ENCODE results near the gene MRRF.

The MRRF gene

DNA sequence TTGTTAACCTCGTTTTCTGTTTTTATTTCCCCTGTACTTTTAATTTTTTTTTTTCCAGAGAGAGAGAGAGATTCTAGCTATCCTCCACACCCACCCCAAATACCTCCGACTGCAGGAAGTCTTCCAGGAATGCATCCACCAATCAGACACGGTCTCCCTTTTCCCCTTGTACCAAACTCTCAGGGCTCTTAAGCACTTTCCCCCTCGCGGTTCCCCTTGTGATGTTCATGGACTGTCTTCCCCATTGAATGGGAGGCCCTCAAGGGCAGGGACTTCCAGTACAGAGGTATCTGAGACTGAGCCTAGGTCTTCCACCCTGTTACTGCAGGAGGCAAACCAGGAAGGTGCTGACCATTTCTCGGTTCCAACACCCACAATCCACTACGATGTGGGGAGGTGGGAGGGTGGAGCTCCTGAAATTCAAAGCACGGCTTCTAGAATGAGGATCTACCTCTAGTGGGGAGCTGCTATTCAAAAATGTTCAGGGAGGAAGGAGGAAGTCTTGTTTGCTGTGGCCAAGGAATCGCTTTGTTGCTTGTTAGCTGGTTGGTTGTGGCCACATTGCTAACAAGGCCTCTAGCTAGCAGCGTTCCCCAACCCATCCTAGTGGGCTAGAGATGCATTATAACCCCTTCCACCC is 68.6 kb downstream of the MRRF start:
- no peak for DNase-seq

DNA sequence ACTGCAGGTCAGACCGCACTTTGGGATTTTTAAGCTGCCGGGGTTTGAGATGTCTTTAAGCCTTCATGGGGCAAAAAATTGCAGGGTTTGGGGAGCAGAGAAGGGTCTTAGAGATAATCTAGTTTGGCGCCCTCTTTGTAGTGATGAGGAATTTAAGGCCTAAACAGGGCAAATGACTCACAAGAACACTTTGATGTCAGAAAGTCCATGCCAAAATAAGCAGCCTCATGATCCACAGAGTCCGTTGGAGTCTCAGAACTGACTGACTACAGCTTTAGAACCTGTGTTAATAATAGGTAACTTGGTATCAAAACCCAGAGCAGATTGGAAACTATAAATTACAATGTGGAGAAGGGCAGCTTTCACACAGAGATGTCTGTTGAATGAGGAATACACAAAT is 70.2 kb downstream of the MRRF start:
- no peak for DNase-seq

DNA sequence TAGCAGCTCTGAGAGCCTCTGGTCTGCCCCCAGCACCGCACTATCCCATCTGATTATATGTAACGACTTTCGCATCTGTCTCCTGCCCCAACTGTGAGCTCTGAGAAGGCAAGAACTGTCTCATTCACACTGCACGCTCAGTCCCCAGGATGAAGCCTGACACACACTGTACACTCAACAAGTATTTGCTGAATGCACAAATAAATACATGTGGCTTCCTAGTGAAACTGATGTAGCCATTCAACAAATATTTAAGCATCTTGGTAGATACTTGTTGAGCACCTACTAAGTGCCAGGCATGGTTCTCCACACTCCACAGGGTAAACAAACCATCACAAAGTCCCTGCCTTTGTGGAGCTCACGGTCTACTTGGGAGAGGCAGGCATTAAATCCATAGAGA is 71.5 kb downstream of the MRRF start:
- no peak for DNase-seq

DNA sequence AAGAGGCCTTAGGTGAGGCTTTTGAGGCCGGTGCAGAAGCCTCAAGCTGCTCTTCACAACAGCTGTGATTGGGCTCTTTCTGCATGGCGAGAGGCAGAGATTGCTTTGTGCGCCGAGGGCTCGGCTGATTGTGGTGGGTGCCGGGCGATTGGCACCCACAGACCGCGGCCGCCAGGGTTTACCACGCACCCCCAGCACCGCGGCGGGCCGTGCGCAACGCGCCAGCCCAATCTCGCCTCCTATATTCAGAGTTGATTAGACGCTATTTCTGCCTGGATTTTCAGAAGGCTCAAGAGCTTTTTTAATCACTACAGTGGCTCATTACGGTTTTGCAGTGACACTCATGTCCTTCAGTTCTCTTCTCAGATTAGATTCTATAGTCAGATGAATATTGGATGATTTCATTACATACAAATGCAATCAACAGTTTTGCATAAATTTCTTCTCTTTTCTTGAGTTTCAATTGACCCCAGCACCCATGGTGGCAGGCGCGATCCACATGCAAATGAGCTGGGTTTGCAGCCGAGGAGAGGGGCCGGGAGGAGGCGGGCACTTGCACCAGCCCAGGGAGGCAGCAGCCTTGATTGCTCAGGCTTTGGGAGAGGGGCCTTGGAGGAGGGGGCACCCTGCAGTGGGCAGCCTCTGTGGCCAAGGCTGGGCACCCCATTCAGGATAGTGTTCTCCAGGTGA is 72.3 kb downstream of the MRRF start:
- no peak for DNase-seq

DNA sequence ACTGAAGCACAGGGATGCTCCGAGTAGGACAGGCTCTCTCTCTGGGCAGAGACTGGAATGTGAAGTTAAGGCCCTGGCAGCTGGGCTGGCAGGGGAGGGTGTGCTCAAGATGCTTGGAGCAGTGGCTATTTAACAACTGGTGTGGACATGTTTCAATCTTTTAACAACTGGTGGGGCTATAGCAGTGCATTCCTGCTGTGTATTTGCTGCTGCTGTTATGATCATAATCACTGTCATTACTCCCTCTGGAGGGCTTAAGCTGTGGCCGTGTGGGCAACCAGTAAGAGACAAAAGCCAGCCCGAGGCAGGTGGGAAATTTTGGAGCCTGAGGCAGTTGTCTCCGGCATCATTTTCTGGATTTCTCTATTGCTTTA is 72.9 kb downstream of the MRRF start:
- DNase-seq = no peak

DNA sequence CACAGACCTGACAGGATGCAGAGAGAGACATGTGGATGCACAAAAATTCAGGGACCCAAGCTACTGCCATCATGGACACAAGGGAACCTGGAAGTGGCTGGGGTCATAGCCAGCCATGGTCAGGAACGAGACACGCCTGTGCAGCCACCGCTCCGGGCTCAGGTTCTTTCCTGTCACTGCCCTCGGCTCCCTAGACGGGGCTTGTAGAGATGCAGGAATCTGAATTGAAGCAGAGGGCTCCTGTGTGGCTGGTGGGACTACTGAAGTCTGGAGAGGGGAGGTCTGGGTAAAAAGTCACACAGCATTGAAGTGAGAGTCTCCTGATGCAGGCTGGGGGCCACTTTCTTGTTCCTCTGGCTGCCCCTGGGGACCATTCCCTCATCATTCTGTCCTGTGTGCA is 73.9 kb downstream of the MRRF start:
- DNase-seq = no peak

DNA sequence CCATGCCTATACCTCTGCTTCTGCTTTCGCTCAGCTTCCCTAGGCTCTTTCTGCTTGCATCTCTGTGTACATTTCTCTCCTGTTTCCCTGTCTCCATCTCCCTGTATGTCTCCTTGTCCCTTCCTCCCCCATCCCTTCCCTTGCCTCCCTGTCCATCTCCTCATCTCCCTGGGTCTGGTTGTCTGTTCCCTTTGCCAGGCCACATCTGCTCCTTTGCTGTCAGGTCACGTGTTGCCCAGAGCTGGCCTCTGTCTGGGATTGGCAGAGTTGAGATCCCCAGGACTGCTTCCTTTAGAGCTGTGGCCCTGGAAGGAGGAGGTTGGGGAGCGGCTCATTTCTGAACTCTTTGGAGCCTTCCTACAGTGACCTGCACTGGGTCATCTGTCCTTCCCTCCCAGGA is 74.3 kb downstream of the MRRF start:
- DNase-seq = no peak

DNA sequence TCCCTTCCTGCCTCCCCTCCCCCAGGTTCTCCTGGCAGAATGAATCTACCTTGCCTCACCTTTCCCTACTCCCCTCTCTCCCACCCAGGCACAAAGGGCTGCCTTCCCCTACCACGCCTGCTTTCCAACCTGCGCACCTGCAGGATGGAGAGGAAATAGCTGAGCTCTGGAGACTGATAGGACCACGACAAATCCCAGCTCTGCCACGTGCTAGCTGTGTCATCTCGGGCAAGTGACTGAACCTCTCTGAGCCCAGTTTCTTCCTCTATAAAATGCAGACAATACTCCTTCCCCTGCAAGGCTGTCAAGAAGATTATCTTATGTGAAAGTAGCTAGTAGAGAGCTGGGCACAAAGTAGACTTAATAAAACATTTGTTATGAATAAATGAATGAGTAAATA is 74.9 kb downstream of the MRRF start:
- DNase-seq = no peak

DNA sequence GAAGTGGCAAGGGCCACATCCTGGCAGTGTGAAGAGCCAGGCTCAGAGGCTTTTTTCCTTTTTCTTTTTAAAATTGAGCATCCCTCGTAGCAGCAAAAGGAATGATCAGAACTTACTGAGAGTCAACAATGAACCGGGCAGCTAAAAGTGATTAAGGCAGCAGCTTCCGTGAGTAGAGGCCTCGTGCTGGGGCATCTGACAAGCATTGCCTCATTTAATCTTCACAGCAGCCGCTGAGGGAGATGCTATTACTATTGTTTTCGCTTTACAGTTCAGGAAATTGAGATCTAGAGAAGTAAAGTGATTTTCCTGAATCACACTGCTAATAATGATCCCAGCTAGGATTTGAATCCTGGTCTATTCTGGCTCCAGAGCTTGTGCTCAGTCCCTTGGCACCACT is 75.5 kb downstream of the MRRF start:
- no peak for DNase-seq

DNA sequence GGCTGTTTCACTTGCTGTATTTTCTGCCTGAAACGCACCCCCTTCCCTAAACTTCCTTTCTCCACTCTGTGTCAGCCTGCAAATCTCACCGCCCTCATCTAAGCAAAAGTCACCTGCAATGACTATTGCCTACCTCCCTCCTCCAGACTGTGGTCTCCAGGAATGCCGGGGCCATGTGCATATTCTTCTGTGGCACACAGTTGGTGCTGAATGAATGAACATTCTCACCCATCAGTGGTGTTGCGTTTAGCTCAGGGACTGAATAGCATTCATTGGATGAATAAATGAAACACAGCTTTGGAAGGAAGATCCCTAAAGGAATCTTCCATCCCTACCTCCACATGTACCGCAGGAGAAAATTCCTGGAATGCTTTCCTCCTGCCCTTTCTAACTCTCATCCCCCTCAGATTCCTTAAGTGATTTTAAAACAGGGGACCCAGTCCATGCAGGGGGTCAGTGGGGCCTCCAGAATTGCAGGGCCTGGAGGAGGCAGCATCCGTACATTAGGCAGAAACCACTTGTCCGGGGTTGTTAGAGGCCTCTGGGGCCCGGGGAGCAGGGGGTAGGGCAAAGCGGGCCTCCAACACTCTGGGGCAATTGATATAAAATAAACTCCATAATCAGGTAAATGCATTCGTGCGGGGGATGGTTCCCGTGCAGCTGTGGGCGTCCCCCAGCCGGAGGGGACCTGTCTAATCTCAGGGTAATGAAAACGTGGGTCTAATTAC is 77.8 kb downstream of the MRRF start:
- DNase-seq = no peak

DNA sequence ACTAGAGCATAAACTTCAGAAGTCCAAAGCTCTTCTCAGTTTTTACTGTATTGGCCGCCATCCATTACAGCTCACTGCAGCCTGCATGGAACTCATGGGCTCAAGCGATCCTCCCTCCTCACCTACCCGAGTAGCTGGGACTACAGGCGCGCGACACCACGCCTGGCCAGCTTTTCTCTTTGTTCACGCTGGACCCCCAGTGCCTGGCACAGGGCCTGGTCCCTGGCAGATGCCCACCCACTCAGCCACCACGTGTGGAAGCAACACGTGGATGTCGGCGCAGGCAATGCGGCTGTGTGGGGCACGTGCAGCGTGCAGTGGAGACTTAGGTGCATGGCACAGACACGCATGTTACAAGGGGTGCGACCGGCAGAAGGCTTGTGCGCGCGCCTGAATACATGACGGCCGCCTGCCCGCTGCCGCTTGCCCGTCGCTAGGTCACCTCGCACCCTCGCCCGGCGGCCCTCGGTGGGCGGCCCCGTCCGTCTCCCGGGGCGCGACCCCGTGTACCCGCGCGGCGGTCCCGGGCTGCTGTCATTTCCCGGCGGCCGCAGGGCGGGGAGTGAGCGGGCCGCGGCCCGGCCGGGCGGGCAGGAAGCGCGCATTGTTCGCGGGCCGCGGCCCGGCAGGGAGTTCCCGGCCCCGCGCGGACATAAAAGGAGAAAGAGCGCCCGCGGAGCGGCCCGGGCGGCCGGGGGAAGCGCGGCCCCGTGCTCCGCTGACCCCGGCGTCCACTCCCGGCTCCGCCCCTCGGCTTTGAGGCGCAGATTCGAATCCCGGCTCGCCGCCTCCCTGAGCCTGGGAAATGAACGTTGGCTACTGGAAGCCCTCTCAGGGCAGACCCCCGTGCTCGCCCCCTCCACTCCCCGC is 82.0 kb downstream of the MRRF start:
- no peak for DNase-seq

DNA sequence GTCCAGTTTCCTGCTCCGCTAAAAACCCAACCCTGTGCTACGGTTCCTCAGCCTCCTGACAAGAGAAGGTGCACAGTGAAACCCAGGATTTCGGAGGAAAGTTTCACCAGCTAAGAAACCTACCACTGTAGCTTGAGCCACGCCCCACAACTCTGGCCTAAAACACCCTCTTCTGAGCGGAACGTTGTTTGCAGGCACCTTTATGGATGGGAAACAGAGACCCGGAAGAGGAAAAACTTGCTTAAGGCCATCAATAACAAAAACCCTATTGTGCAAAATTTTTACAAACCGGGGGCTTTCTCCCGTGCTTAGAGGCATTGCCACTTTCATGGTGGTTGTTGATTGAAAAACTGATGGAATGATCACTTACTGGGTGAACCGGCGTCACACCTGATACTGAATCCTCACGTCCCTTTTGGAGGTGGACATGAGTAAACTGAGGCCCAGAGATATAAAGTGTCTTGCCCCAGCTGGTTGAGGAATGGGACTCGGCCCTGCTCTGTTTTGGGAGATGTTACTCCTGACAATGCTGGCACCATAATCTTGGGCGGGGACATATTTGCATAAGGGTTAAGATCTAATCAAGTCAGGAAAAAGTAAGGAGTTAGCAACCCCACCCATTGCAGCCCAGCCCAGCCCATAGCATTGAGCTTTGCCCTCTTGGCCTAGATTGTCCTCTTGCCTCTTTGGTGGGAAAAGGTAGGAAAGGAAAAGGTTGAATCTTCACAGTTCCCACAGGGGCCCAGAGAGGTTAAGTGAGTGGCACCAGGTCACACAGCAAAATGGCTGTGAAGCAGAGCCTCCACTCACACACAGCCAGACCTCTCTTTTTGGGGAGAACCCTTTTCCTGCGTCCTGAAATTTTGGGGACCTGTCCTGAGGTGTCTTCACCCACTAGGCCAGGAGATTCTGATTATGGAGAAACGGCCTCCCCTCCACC is 82.9 kb downstream of the MRRF start:
- no peak for DNase-seq

DNA sequence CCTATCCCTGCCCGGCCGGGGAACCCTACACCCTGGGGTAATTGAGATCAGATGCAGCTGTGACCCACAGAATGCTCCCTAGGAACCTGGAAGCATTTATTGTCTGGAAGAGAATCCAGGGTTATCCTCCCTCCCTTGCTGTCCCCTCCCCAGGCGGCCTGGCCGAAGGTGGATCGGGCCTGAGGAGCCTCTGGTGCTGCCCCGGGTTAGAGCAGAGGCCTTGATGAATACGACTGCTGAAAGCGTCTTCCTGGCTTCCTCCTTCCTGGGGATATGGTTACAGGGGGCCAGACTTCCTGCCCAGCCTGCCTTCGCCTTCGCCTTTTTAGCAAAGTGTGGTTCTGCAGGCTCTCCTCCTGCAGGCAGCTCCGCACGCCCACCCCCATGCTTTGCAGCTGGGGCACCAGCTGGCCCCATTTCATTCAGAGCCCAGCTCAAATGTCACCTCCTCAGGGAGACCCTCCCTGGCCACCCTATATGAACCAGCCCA is 83.7 kb downstream of the MRRF start:
- DNase-seq = no peak

DNA sequence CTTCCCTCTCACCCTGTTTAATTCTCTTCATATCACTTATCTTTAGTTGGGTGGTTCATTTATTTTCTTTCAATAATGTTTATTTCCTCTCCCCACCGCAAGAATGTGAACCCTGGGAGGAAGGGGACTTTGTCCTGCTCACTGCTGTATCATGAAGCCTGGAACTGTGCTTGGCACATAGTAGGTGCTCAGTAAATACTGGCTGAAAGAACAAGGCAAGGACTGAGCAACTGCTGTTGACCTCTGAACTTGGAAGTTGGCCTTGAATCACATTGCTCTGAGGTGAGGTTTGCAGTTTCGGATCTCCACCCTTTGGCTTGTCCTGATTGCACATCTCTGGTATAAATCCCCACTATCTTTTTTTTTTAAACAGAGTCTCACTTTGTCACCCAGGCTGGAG is 84.1 kb downstream of the MRRF start:
- no peak for DNase-seq

DNA sequence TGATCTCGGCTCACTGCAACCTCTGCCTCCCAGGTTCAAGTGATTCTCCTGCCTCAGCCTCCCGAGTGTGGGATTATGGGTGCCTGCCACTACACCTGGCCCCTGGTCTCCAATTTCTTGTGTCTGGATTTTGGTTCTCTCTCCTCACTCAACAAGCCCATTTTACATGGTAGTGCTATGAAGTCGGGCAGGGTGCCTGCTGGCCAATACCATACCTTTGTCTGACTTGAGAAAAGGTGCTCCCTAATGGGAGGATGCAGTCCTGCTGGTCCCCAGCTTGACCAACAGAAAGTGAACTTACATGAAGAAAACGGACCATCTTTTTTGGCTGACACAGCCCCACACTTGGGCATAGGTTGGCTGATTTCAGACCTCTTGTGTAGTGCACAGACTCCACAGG is 84.5 kb downstream of the MRRF start:
- DNase-seq = no peak

DNA sequence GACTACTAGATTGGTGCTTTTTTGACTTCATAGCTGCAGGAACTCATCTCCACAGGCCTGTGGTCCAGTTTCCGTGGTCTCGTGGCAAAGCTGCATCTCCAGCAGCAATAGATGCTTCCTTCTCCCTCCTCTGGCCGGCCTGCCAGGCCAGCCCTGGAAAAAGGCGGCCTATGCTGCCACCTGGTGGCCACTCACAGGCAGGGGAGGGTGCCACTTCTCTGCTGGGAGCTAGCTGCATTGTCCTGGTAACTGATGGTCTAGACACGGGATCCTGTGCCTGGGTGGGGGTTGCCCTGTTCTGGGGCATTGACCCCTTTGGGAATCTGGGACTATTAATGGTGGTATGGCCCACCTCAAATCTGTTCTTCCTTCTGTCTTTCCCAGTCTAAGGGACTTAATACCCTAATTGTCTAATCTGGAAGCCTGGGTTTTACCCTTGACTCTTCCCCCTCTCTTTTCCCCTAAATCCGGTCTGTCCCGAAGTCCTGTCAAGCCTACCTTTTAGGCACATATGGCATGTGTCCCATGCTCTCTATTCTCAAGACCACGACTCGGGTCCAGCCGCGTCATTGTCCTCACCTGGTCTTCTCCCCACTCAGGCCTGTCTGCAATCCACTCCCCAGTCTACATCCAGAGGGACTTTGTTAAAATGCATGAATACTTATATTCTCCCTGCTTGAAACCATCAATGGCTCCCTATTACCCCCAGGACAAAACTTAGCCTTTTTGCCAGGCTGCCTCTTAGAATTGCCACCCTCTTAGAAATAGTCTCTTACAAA is 86.1 kb downstream of the MRRF start:
- DNase-seq = peak in 1 of 2 experiments; percentile 7

DNA sequence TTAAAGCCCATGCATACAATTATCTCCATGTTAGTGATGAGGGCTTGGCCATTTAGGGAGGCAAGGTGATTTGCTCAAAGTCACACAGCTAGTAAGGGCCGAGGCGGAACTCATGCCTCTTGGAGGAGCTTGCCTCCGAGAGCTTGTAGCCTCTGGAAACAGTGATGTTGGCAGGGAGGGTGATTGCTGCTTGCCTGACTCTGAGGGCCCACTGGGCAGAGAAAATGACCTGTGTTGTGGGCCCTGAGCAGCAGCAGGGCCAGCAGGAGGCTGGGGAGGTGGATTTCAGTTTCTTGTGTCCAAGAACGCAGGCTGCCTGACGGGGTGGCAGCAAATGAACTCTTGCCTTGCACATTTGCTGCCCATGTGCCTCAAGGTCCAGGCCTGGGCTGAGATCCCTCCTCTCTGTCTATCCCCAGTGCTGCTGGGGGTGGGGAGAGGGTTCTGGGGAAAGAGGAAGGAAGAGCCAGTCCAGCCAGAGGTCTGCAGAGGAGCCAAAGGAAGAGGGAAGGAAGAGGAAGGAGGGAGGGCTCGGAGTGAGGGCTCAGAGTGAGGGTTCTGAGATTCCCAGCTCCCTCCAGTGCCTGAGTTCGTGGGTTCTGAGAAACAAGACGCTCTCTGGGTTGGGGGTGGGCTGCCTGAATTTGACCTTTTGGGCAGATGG is 90.0 kb downstream of the MRRF start:
- no peak for DNase-seq

DNA sequence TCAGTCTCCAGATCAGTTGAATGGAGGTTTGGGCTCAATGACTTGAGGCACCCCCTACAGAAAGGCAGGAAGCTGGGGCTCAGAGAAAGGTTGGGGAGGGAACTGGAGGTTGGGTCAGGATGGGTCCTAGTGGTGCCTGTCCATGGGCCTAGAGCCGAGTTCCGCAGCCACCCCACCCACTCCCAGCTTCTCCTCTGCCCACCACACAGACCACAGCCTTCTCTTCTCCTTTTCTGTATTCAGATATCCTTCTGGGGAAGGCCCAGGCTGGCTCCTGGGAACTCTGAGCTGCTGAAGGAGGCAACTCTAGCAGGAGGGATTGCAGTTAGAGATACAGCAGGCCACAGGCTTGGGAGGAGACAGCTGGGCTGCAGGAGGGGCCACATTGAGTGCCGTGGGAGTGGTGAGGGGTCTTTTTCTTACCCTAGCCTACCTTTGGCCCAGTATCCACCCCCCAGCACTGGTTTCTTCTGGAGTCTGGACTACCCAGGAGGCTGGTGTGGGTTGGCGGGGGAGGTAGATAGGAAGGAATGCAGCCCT is 90.7 kb downstream of the MRRF start:
- DNase-seq = no peak

DNA sequence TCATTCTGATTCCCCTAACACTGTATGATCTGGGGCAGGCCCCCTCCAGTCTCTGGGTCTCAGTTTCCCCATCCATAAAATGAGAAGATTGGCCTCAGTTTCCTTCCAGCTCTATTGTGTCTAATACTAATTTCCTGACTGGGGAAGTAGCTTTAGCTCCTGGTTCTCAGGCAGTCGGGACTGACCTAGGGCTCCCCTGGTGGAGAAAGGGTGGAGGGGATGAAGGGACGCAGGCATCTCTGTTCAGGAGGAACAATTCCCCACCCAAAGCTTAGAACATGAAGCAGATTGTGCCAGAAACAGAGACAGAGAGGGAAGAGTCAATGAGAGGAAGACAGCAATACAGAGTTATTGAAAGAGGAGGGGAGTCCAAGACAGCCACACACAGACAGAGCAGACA is 91.9 kb downstream of the MRRF start:
- DNase-seq = no peak

DNA sequence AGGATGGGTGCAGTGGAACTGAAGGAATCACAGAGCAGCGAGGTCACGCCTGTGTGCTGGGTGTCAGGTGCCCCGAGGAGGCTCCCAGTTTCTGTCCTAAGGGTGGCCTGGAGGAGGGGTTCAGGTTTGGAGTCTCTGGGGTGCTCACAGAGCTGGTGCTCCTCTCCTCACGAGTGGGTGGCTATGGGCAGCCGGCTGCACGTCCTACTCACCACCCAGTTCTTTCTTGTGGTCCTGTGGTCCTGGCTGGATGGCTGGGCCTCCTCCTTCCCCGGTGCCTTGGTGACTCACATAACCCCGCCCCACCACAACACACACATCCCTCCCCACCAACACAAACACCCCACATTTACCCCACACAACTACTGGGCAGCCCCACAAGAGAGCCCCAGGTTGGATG is 96.2 kb downstream of the MRRF start:
- DNase-seq = no peak

Measured in NCI-H187 (cell line).